ENCODE data around the gene ZNF296.
"Not testable (repeated sequence)": the region's sequence is repeated elsewhere in the genome, so short reads cannot be mapped to it uniquely, and the experiment has no call there.

The ZNF296 gene

GRCh38 chr19:45076029-45076850 lies at the start of gene ZNF296:
Gene ZNF296 (minus strand): TSS chr19:45076478. CDS start chr19:45076373, 105 bp downstream.
- H3K27ac ChIP-seq, result peak within 1 kb of the TSS in 1 of 2 donors; percentile 83
- TF ChIP-seq, protein P1, sequence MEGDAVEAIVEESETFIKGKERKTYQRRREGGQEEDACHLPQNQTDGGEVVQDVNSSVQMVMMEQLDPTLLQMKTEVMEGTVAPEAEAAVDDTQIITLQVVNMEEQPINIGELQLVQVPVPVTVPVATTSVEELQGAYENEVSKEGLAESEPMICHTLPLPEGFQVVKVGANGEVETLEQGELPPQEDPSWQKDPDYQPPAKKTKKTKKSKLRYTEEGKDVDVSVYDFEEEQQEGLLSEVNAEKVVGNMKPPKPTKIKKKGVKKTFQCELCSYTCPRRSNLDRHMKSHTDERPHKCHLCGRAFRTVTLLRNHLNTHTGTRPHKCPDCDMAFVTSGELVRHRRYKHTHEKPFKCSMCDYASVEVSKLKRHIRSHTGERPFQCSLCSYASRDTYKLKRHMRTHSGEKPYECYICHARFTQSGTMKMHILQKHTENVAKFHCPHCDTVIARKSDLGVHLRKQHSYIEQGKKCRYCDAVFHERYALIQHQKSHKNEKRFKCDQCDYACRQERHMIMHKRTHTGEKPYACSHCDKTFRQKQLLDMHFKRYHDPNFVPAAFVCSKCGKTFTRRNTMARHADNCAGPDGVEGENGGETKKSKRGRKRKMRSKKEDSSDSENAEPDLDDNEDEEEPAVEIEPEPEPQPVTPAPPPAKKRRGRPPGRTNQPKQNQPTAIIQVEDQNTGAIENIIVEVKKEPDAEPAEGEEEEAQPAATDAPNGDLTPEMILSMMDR (IDR thresholded peaks at IDR 0.05), result no peak
- H3K4me3 ChIP-seq, result peak within 1 kb of the TSS; percentile 74
- no peak for DNase-seq (ENCODE audit: low spot score)

DNA sequence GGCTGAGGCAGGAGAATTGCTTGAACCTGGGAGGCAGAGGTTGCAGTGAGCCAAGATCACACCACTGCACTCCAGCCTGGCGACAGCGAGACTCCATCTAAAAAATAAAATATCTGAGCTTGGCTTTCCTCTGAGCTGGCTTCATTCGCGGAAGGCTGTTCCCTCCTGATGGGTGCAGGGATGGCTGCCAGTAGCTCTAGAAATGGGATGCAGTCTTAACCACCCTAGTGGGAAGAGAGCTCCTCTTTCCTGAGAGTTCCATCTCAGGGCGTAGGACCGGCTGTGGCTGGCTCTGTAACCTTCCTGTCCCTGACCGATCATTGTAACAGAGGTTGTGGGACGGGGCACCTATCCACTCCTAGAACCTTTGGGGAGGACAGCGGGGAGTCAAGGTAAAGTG lies 49.1 kb upstream of the ZNF296 start:
- Histone ChIP-seq H3K4me3 (no peak overlapping the region), H3K27ac (no peak overlapping the region)
- TF ChIP-seq, protein P1 (IDR thresholded peaks at IDR 0.05), result no peak
- DNase-seq (ENCODE audit: low spot score), result no peak

- Histone ChIP-seq H3K27ac (no peak overlapping the region), H3K4me3 (no peak overlapping the region)
- TF ChIP-seq, protein P1 (IDR thresholded peaks at IDR 0.05), result no peak
- DNase-seq (ENCODE audit: low spot score), result no peak
Measured at GRCh38 chr19:45124021-45124420, 47.7 kb upstream of the ZNF296 start.

- DNase-seq (ENCODE audit: low spot score), result no peak
- H3K4me3 ChIP-seq, result no peak overlapping the region
- no peak overlapping the region for H3K27ac ChIP-seq
- TF ChIP-seq, protein P1 (IDR thresholded peaks at IDR 0.05), result no peak
Measured at GRCh38 chr19:45123440-45123850, 47.2 kb upstream of the ZNF296 start.

DNA sequence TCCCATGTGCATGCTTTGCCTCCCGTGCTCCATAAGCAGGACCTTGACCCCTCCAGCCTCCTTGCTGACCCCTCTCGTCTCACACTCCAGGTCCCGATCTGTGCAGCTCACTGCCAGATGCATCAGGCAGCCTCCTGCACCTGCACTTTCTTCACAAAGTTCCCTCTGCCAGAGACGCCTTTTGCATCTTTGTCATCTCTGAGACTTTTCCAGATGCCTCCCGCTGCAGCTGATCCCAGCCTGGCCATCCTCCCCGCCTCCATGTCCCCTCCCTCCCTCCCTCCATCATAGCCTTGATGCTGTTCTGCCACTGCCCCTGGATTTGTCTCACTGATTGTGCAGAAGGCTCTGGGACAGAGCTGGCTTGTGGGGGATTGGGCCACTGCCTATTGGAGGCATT lies 46.6 kb upstream of the ZNF296 start:
- Histone ChIP-seq H3K4me3 (no peak overlapping the region), H3K27ac (no peak overlapping the region)
- no peak for DNase-seq (ENCODE audit: low spot score)
- TF ChIP-seq, protein P1 (IDR thresholded peaks at IDR 0.05), result no peak

GRCh38 chr19:45121827-45122345 lies 45.6 kb upstream of the ZNF296 start:
- TF ChIP-seq, protein P1 (IDR thresholded peaks at IDR 0.05), result no peak
- no peak overlapping the region for H3K27ac ChIP-seq
- H3K4me3 ChIP-seq, result no peak overlapping the region
- DNase-seq (ENCODE audit: low spot score), result no peak

DNA sequence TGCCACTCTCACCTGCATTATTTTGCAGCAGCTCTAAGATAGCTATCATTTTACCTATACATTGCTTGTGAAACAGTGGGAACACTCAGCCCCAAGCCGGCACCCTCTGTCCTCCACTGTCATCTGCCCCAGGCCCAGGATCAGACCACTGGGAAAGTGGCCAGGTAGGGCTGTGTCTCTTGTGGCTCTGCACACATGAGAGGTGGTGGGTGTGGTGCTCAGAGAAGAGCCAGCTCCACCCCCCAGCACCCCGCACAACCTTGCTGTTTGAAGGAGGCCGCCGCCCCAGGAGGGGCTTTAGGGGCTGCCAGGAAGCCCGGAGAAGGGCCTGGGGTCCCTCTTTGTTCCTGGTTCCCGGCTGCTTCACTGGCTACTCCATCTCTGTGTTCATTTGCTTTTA lies 43.3 kb upstream of the ZNF296 start:
- Histone ChIP-seq H3K4me3 (no peak overlapping the region), H3K27ac (no peak overlapping the region)
- no peak for DNase-seq (ENCODE audit: low spot score)
- TF ChIP-seq, protein P1 (IDR thresholded peaks at IDR 0.05), result no peak

DNA sequence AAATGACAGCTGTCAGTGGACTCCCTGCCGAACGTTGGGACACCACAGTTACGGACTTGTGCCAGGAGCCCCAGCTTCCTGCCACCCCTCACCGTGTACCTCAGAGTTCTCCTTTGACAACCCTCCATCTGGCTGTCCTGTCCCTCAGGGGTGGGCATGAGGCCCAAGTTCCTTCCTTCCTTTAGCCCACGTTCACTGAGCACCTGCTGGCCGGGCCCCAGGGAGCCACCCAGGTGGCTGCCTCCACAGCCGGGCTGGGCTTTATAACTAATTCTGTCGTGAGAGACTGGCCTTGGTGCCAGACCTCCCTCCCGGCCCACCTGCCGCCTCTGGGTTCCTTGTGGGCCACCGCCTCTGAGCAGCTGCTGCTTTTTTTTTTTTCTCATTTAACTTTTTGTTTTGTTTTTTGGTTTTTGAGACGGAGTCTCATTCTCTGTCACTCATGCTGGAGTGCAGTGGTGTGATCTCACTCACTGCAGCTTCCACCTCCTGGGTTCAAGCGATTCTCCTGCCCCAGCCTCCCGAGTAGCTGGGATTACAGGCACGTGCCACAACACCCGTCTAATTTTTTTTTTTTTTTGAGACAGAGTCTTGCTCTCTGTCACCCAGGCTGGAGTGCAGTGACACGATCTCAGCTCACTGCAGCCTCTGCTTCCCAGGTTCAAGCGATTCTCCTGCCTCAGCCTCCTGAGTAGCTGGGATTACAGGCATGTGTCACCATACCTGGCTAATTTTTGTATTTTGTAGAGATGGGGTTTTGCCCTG lies 42.5 kb upstream of the ZNF296 start:
- H3K4me3 ChIP-seq; H3K27ac ChIP-seq; DNase-seq (ENCODE audit: low spot score): not testable (repeated sequence)

All from coronary artery (tissue), 2 donors.